DOHH2 (cell line): ENCODE measurements around the gene UBE2G2.

Experiments
- H3F3A ChIP-seq: fragments of 200-600 bp; sonication (generic), shearing (Covaris generic); 2 replicates; pipeline ENCODE4 v1.6.0; 2016; ENCODE audit warnings: antibody characterized with exemption, mild to moderate bottlenecking; ENCODE audit not compliant: control insufficient read depth, insufficient read depth
- H3K27ac ChIP-seq: fragments of 200-600 bp; sonication (generic); 2 replicates; pipeline ENCODE4 v1.5.1; 2014; ENCODE audit warnings: low read depth, mild to moderate bottlenecking, low read length, moderate library complexity
- H3K27me3 ChIP-seq: fragments of 200-600 bp; sonication (generic); 2 replicates; pipeline ENCODE4 v1.6.1; 2014; ENCODE audit warnings: mild to moderate bottlenecking, low read length, mixed read lengths; ENCODE audit not compliant: control insufficient read depth
- H3K36me3 ChIP-seq: fragments of 200-600 bp; sonication (generic); 2 replicates; pipeline ENCODE4 v1.6.1; 2014; ENCODE audit warnings: mild to moderate bottlenecking, low read length, moderate library complexity, mixed read lengths; ENCODE audit not compliant: control insufficient read depth
- H3K4me1 ChIP-seq: fragments of 200-600 bp; sonication (generic); 2 replicates; pipeline ENCODE4 v1.6.1; 2014; ENCODE audit warnings: mild to moderate bottlenecking, low read length, mixed read lengths; ENCODE audit not compliant: control insufficient read depth
- H3K4me2 ChIP-seq: fragments of 200-600 bp; sonication (generic); 2 replicates; pipeline ENCODE4 v1.6.0; 2014; ENCODE audit warnings: mild to moderate bottlenecking, low read length, moderate library complexity
- H3K4me3 ChIP-seq: fragments of 200-600 bp; sonication (generic); 2 replicates; pipeline ENCODE4 v1.5.1; 2014; ENCODE audit warnings: mild to moderate bottlenecking, low read length, mixed read lengths
- H3K79me2 ChIP-seq: fragments of 200-600 bp; sonication (generic); 2 replicates; pipeline ENCODE4 v1.6.1; 2014; ENCODE audit warnings: mild to moderate bottlenecking, low read length, mixed read lengths; ENCODE audit not compliant: control insufficient read depth
- H3K9me2 ChIP-seq: fragments of 200-600 bp; sonication (generic); replicated peaks from 2 replicates; pipeline ENCODE4 v1.6.1; 2014; ENCODE audit warnings: mild to moderate bottlenecking, low read length, mixed read lengths; ENCODE audit not compliant: control insufficient read depth
- H3K9me3 ChIP-seq: fragments of 200-600 bp; sonication (generic); 2 replicates; pipeline ENCODE4 v1.6.1; 2014; ENCODE audit warnings: antibody characterized with exemption, low read length, mixed read lengths; ENCODE audit not compliant: control insufficient read depth, insufficient read depth
- H4K20me1 ChIP-seq: fragments of 200-600 bp; sonication (generic); 2 replicates; pipeline ENCODE4 v1.6.0; 2014; ENCODE audit warnings: low read depth, mild to moderate bottlenecking, antibody characterized with exemption, low read length, moderate library complexity; ENCODE audit not compliant: control insufficient read depth, insufficient read depth
- EZH2phosphoT487 ChIP-seq: fragments of 200-600 bp; sonication (generic); IDR thresholded peaks from 2 replicates; pipeline ENCODE4 v1.6.1; 2017; ENCODE audit warnings: borderline replicate concordance, mild to moderate bottlenecking, antibody characterized with exemption, low read length, moderate library complexity, mixed read lengths
- TF ChIP-seq, protein P1 (sequence below): fragments of 200-600 bp; sonication (generic); IDR thresholded peaks from one replicate; pipeline ENCODE4 v1.5.1; 2014; ENCODE audit warnings: antibody characterized with exemption, mild to moderate bottlenecking, low read depth, low read length; ENCODE audit not compliant: poor library complexity, severe bottlenecking

The UBE2G2 gene

GRCh38 chr21:44805859-44806258 is 4.2 kb upstream of the UBE2G2 start:
- Histone ChIP-seq H3K9me2 (no peaks in the 10 kb centered on the region), H3K9me3 (no peaks in the 10 kb centered on the region), H3K27ac (no peak overlapping the region), H3K4me1 (peaks cover 9% of the 10 kb centered on the region), H3K4me3 (no peak overlapping the region), H3K4me2 (no peak overlapping the region), H4K20me1 (no peaks in the 10 kb centered on the region; the same call in 1 of the 2 replicates), H3F3A (peaks cover 3% of the 10 kb centered on the region; the same call in 1 of the 2 replicates), H3K36me3 (peaks cover 72% of the 10 kb centered on the region), H3K27me3 (no peaks in the 10 kb centered on the region), H3K79me2 (peaks cover 27% of the 10 kb centered on the region)
- TF ChIP-seq EZH2phosphoT487: no peak
- TF ChIP-seq, protein P1, sequence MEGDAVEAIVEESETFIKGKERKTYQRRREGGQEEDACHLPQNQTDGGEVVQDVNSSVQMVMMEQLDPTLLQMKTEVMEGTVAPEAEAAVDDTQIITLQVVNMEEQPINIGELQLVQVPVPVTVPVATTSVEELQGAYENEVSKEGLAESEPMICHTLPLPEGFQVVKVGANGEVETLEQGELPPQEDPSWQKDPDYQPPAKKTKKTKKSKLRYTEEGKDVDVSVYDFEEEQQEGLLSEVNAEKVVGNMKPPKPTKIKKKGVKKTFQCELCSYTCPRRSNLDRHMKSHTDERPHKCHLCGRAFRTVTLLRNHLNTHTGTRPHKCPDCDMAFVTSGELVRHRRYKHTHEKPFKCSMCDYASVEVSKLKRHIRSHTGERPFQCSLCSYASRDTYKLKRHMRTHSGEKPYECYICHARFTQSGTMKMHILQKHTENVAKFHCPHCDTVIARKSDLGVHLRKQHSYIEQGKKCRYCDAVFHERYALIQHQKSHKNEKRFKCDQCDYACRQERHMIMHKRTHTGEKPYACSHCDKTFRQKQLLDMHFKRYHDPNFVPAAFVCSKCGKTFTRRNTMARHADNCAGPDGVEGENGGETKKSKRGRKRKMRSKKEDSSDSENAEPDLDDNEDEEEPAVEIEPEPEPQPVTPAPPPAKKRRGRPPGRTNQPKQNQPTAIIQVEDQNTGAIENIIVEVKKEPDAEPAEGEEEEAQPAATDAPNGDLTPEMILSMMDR: no peak

DNA sequence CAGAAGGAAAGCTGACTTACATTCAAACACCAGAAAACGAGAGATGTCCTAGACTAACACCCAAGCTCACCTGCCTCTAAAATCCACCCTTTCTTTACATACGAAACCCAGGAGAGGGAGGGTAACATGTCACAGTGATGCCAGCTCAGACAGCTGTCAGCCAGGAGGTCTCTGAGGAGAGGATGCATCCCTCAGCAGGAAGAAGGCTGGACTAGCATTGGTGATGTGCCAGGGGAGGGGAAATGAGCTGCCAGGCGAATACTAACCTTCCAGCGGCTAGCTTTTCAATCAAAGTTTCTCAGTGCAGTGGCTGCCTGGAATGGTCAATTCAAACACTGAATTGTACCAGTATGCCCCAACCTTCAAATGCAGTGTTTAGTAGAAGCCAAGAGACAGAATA is 3.6 kb upstream of the UBE2G2 start:
- no peak overlapping the region for H3K27ac ChIP-seq
- H3K9me2 ChIP-seq: no peaks in the 10 kb centered on the region
- no peak overlapping the region for H3K4me3 ChIP-seq
- H3K79me2 ChIP-seq: peaks cover 32% of the 10 kb centered on the region
- peaks cover 6% of the 10 kb centered on the region for H4K20me1 ChIP-seq
- H3K36me3 ChIP-seq: peaks cover 73% of the 10 kb centered on the region
- peaks cover 13% of the 10 kb centered on the region for H3K4me1 ChIP-seq
- H3K27me3 ChIP-seq: no peaks in the 10 kb centered on the region
- TF ChIP-seq, protein P1: no peak
- no peak for TF ChIP-seq EZH2phosphoT487
- no peaks in the 10 kb centered on the region for H3K9me3 ChIP-seq
- H3F3A ChIP-seq: peaks cover 3% of the 10 kb centered on the region; the same call in 1 of the 2 replicates
- no peak overlapping the region for H3K4me2 ChIP-seq

DNA sequence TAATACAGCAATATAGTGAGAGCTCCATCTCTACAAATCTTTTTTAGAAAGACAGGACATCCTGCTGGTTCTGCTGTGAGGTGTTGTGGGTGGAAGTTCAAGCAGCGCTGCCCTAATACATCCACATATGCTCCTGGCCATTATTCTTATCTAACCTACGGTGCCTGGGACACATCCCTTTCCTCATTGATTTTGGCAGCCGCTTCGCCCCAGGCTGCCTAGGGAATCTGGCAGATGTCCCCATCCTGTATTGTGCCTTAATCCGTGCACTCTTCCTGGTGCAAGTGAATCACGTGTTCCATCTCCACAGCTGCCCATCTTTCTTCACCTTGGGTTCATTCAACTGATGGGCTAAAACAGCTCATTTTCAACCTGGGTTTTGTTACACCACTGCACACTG is 3.1 kb upstream of the UBE2G2 start:
- no peak for TF ChIP-seq EZH2phosphoT487
- TF ChIP-seq, protein P1: no peak
- Histone ChIP-seq H3K4me2 (no peak overlapping the region), H3K9me2 (no peaks in the 10 kb centered on the region), H3K4me3 (no peak overlapping the region), H4K20me1 (peaks cover 11% of the 10 kb centered on the region), H3F3A (peaks cover 3% of the 10 kb centered on the region; the same call in 1 of the 2 replicates), H3K9me3 (no peaks in the 10 kb centered on the region), H3K27ac (no peak overlapping the region), H3K4me1 (peaks cover 18% of the 10 kb centered on the region), H3K79me2 (peaks cover 36% of the 10 kb centered on the region), H3K36me3 (peaks cover 73% of the 10 kb centered on the region), H3K27me3 (no peaks in the 10 kb centered on the region)
